ENCODE measurements around the gene SEMA3D.

DNA sequence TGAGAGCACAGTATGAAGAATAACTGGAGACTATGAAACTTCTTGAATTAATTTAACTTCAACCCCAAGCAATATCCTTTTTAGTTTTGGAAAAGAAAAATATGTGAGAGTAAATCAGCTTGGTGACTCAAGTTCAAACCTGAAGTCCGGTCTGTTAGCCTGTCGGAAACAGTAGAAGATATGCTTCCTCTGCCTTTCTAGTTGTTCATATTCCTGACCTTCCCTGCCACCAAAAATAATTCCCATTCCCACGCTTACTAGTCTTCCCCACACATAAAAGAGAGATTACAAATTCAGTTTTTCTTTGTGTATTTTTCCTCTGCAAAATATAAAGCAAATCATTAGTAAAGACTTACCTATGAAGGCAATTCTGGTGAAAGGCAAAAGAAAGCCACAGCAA, 3.6 kb downstream of the SEMA3D start:
- TF ChIP-seq, protein P1, sequence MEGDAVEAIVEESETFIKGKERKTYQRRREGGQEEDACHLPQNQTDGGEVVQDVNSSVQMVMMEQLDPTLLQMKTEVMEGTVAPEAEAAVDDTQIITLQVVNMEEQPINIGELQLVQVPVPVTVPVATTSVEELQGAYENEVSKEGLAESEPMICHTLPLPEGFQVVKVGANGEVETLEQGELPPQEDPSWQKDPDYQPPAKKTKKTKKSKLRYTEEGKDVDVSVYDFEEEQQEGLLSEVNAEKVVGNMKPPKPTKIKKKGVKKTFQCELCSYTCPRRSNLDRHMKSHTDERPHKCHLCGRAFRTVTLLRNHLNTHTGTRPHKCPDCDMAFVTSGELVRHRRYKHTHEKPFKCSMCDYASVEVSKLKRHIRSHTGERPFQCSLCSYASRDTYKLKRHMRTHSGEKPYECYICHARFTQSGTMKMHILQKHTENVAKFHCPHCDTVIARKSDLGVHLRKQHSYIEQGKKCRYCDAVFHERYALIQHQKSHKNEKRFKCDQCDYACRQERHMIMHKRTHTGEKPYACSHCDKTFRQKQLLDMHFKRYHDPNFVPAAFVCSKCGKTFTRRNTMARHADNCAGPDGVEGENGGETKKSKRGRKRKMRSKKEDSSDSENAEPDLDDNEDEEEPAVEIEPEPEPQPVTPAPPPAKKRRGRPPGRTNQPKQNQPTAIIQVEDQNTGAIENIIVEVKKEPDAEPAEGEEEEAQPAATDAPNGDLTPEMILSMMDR (IDR thresholded peaks at IDR 0.05) = no peak
- no peak for TF ChIP-seq ZFX (IDR thresholded peaks at IDR 0.05; ENCODE audit: borderline replicate concordance)

All from 22Rv1 (cell line).